SU-DHL-6 (cell line): ENCODE data around the gene TAS2R46.

Source experiments
- H2AFZ ChIP-seq: fragments of 200-600 bp; sonication (generic); 2 replicates; pipeline ENCODE4 v1.6.1; 2014; ENCODE audit warnings: low read depth, mild to moderate bottlenecking, moderate library complexity, mixed read lengths, antibody characterized with exemption, low read length; ENCODE audit not compliant: severe bottlenecking
- H3F3A ChIP-seq: fragments of 200-600 bp; shearing (Covaris generic); 2 replicates; pipeline ENCODE4 v1.6.0; 2016; ENCODE audit warnings: antibody characterized with exemption, mild to moderate bottlenecking; ENCODE audit not compliant: insufficient read depth
- H3K27ac ChIP-seq: fragments of 200-600 bp; sonication (generic); 2 replicates; pipeline ENCODE4 v1.5.1; 2016; ENCODE audit warnings: low read depth, mild to moderate bottlenecking, low read length, moderate library complexity, mixed read lengths
- H3K27me3 ChIP-seq: fragments of 200-600 bp; sonication (generic), shearing (Covaris generic); 2 replicates; pipeline ENCODE4 v1.6.0; 2014; ENCODE audit warnings: mild to moderate bottlenecking, low read length
- H3K36me3 ChIP-seq: fragments of 200-600 bp; sonication (generic); 2 replicates; pipeline ENCODE4 v1.6.1; 2014; ENCODE audit warnings: mild to moderate bottlenecking, low read length, mixed read lengths
- H3K4me2 ChIP-seq: fragments of 300-600, 200-600 bp; shearing (Covaris generic), sonication (generic); 2 replicates; pipeline ENCODE4 v1.6.0; 2014; ENCODE audit warnings: low read length, low read depth, mild to moderate bottlenecking; ENCODE audit not compliant: poor library complexity, severe bottlenecking
- H3K4me3 ChIP-seq: fragments of 200-600 bp; sonication (generic); 2 replicates; pipeline ENCODE4 v1.5.1; 2014; ENCODE audit warnings: antibody characterized with exemption, low read length, mild to moderate bottlenecking, mixed read lengths; ENCODE audit not compliant: insufficient read depth, poor library complexity, severe bottlenecking
- H3K79me2 ChIP-seq: fragments of 200-600 bp; sonication (generic); 2 replicates; pipeline ENCODE4 v1.6.1; 2014; ENCODE audit warnings: mild to moderate bottlenecking, low read length, moderate library complexity; ENCODE audit not compliant: insufficient read depth
- H3K9ac ChIP-seq: fragments of 200-600 bp; sonication (generic); 2 replicates; pipeline ENCODE4 v1.7.0; 2014; ENCODE audit warnings: mild to moderate bottlenecking, low read length
- H3K9me2 ChIP-seq: fragments of 200-600 bp; sonication (generic); replicated peaks from 2 replicates; pipeline ENCODE4 v1.6.1; 2014; ENCODE audit warnings: low read length; ENCODE audit not compliant: insufficient read depth
- H3K9me3 ChIP-seq: fragments of 200-600 bp; sonication (generic); 2 replicates; pipeline ENCODE4 v1.6.1; 2014; ENCODE audit warnings: low read length, mixed read lengths; ENCODE audit not compliant: insufficient read depth
- H4K20me1 ChIP-seq: fragments of 200-600 bp; sonication (generic); 2 replicates; pipeline ENCODE4 v1.6.1; 2014; ENCODE audit warnings: low read depth, mild to moderate bottlenecking, antibody characterized with exemption, low read length, moderate library complexity, mixed read lengths
- EZH2phosphoT487 ChIP-seq: fragments of 200-600 bp; sonication (generic), shearing (Covaris generic); conservative IDR thresholded peaks from 2 replicates; pipeline ENCODE4 v1.6.1; 2018; ENCODE audit warnings: mild to moderate bottlenecking, antibody characterized with exemption, low read length, moderate library complexity, mixed read lengths
- TF ChIP-seq, protein P1 (sequence below): fragments of 200-600 bp; sonication (generic); IDR thresholded peaks from one replicate; pipeline ENCODE4 v1.5.1; 2017; ENCODE audit warnings: antibody characterized with exemption, mild to moderate bottlenecking, low read length, moderate library complexity; ENCODE audit not compliant: insufficient read depth, poor library complexity, severe bottlenecking

The TAS2R46 gene

DNA sequence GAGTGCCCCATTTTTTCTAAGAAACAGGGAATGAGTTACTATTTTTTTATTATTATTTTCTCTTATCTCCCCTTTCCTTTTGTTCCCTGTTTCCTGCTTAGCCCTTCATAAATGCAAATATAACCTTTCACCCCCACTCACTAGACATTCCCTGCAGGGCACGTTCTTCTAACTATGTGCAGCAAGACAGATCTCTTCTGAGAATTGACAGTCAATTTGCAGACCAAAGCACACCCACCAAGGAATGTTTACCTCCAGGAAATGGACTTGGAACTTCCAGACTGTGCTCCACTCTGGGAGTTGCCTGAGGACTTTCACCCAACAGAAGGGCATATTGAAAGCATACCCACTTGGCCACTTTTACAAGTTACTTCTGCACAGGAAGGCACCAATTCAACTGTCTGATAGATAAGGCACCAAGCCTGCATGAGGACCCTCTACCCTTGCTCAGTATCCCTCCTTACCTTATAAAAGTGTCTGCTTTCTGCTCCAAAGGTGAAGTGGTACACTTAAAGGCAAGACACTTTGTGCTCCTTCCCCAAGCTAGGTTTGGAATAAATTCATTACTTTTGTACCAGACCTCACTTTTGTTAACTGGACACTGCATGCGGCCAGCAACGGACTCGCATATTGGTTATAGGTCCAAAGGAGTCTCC, 46.2 kb downstream of the TAS2R46 start:
- Histone ChIP-seq H3K27ac (no peak overlapping the region), H3K4me2 (no peak overlapping the region)
- TF ChIP-seq EZH2phosphoT487 = no peak
- TF ChIP-seq, protein P1, sequence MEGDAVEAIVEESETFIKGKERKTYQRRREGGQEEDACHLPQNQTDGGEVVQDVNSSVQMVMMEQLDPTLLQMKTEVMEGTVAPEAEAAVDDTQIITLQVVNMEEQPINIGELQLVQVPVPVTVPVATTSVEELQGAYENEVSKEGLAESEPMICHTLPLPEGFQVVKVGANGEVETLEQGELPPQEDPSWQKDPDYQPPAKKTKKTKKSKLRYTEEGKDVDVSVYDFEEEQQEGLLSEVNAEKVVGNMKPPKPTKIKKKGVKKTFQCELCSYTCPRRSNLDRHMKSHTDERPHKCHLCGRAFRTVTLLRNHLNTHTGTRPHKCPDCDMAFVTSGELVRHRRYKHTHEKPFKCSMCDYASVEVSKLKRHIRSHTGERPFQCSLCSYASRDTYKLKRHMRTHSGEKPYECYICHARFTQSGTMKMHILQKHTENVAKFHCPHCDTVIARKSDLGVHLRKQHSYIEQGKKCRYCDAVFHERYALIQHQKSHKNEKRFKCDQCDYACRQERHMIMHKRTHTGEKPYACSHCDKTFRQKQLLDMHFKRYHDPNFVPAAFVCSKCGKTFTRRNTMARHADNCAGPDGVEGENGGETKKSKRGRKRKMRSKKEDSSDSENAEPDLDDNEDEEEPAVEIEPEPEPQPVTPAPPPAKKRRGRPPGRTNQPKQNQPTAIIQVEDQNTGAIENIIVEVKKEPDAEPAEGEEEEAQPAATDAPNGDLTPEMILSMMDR = no peak

DNA sequence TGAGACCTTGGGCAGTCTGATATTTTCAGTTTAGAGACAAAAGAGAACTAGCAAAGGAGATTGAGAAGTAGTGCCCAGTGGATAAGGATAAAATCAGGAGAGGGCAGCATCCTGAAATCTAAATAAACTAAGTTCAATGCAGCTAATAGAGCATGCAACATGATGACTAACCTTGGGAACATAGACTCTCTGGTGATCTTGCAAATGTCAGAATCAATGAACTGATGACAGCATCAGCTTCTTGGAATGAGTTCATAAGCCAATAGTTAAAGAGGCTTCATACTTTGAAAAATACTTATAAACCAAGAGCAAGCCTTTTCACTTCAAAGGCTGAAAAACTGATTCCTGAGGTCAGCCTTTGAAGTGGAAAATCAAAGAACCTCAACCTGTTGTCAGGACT, 47.9 kb downstream of the TAS2R46 start:
- H3K79me2 ChIP-seq = no peaks in the 10 kb centered on the region
- no peaks in the 10 kb centered on the region for H4K20me1 ChIP-seq
- no peak overlapping the region for H3K9ac ChIP-seq
- H3K4me2 ChIP-seq = no peak overlapping the region
- no peak for TF ChIP-seq EZH2phosphoT487
- TF ChIP-seq, protein P1 = no peak
- no peaks in the 10 kb centered on the region for H3K9me2 ChIP-seq
- H3K27me3 ChIP-seq = no peaks in the 10 kb centered on the region
- H3K36me3 ChIP-seq = no peaks in the 10 kb centered on the region
- no peak overlapping the region for H2AFZ ChIP-seq
- H3K4me3 ChIP-seq = no peak overlapping the region
- no peaks in the 10 kb centered on the region for H3K9me3 ChIP-seq
- H3F3A ChIP-seq = no peaks in the 10 kb centered on the region
- no peak overlapping the region for H3K27ac ChIP-seq

More for the DNA sequence above, 46.2 kb downstream of the TAS2R46 start:
- no peak overlapping the region for H3K9ac ChIP-seq
- no peaks in the 10 kb centered on the region for H3F3A ChIP-seq
- no peak overlapping the region for H2AFZ ChIP-seq
- H3K4me3 ChIP-seq = no peak overlapping the region
- H3K79me2 ChIP-seq = no peaks in the 10 kb centered on the region
- no peaks in the 10 kb centered on the region for H3K9me3 ChIP-seq
- H4K20me1 ChIP-seq = no peaks in the 10 kb centered on the region
- no peaks in the 10 kb centered on the region for H3K36me3 ChIP-seq
- H3K9me2 ChIP-seq = no peaks in the 10 kb centered on the region
- no peaks in the 10 kb centered on the region for H3K27me3 ChIP-seq
